Measurements from ENCODE around the gene ZNF407.

Gene ZNF407

GRCh38 chr18:74768096-74768495 lies 170.4 kb downstream of the ZNF407 start (continued):
- no peak for TF ChIP-seq PATZ1 (CRISPR knock-in tag; IDR thresholded peaks at IDR 0.05; ENCODE audit: borderline replicate concordance)
- no peak for TF ChIP-seq BACH2 (CRISPR knock-in tag; IDR thresholded peaks at IDR 0.05; ENCODE audit: borderline replicate concordance)
- no peak for TF ChIP-seq CREB5 (CRISPR knock-in tag; IDR thresholded peaks at IDR 0.05; ENCODE audit: low read depth)
- TF ChIP-seq OSR1 (CRISPR knock-in tag; IDR thresholded peaks at IDR 0.05), result no peak
- no peak for TF ChIP-seq TOX (CRISPR knock-in tag; IDR thresholded peaks at IDR 0.05; ENCODE audit: borderline replicate concordance)
- TF ChIP-seq CSRNP3 (CRISPR knock-in tag; IDR thresholded peaks at IDR 0.05), result no peak
- no peak for TF ChIP-seq ZNF8 (CRISPR knock-in tag; IDR thresholded peaks at IDR 0.05)
- TF ChIP-seq RARB (CRISPR knock-in tag; IDR thresholded peaks at IDR 0.05), result no peak
- no peak for TF ChIP-seq SNAI2 (CRISPR knock-in tag; IDR thresholded peaks at IDR 0.05)
- no peak for TF ChIP-seq TCF4 (CRISPR knock-in tag; IDR thresholded peaks at IDR 0.05; ENCODE audit: borderline replicate concordance)

- TF ChIP-seq ISL1 (CRISPR knock-in tag; IDR thresholded peaks at IDR 0.05) (no peak), ZC3H10 (CRISPR knock-in tag; IDR thresholded peaks at IDR 0.05) (no peak), CSDC2 (CRISPR knock-in tag; IDR thresholded peaks at IDR 0.05) (no peak), PPARA (CRISPR knock-in tag; IDR thresholded peaks at IDR 0.05; ENCODE audit: borderline replicate concordance) (no peak), ZFP30 (CRISPR knock-in tag; IDR thresholded peaks at IDR 0.05) (no peak), CREB5 (CRISPR knock-in tag; IDR thresholded peaks at IDR 0.05; ENCODE audit: low read depth) (no peak), CSRNP3 (CRISPR knock-in tag; IDR thresholded peaks at IDR 0.05) (no peak), ZNF8 (CRISPR knock-in tag; IDR thresholded peaks at IDR 0.05) (no peak), ARNTL (CRISPR knock-in tag; IDR thresholded peaks at IDR 0.05; ENCODE audit: borderline replicate concordance, low read depth) (no peak), RARB (CRISPR knock-in tag; IDR thresholded peaks at IDR 0.05) (no peak)
- ATAC-seq, result no peak
Measured at GRCh38 chr18:74773171-74773624, 175.5 kb downstream of the ZNF407 start.

GRCh38 chr18:74774486-74774885 lies 176.8 kb downstream of the ZNF407 start:
- ATAC-seq, result no peak
- TF ChIP-seq ZNF565 (CRISPR knock-in tag; conservative IDR thresholded peaks at IDR 0.05; ENCODE audit: low read depth) (no peak), CSDC2 (CRISPR knock-in tag; IDR thresholded peaks at IDR 0.05) (no peak), OSR1 (CRISPR knock-in tag; IDR thresholded peaks at IDR 0.05) (no peak), GLIS3 (CRISPR knock-in tag; IDR thresholded peaks at IDR 0.05) (no peak), ZFP3 (CRISPR knock-in tag; IDR thresholded peaks at IDR 0.05) (no peak), ESRRG (CRISPR knock-in tag; IDR thresholded peaks at IDR 0.05) (no peak), PATZ1 (CRISPR knock-in tag; IDR thresholded peaks at IDR 0.05; ENCODE audit: borderline replicate concordance) (no peak)
